HL-60/S4 treated with retinoic acid at 250 ng/mL for 4 days and 3 days (cell line): ENCODE results near the gene IQSEC1.

Experiments used
- in situ Hi-C: fragments of 300-500 bp; cut with MboI; formaldehyde crosslinking; loops from 2 replicates; pipeline ENCODE4 v1.7.0; 2022; ENCODE audit warnings: low sequenced_read_pairs

IQSEC1 gene

GRCh38 chr3:12946251-12946648, 127.0 kb downstream of the IQSEC1 start:
- in situ Hi-C loops, result no loop called here

GRCh38 chr3:12944849-12945248, 128.4 kb downstream of the IQSEC1 start:
- in situ Hi-C loops, result no loop called here

- in situ Hi-C loops, result no loop called here
Measured at GRCh38 chr3:12944413-12944812, 128.8 kb downstream of the IQSEC1 start.

- in situ Hi-C loops, result no loop called here
Measured at GRCh38 chr3:12943124-12944021, 129.9 kb downstream of the IQSEC1 start.

DNA sequence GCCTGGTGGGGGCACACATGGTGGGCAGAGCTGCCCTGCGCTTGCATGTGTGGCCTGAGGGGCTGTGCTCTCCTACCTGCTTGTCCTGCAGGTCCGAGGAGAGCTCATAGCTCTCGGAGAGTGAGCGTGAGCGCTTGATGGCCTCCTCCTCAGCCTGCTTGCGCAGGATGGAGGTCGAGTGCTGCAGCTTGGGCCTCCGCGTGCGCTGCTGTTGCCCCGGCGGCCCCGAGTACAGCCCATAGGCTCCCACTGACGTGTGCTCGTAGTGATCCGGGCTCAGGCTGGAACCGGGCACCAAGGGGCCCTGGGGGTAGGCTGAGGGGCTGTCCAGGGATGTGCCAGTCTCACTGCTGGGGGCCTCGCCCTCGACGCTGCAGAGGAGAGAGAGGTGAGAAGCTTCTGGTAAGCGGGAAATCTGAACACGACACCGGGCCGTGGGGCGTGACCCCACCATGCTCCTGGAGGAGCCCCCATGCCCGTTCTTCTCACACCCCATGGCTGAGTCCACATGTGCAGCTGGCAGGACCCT, 131.7 kb downstream of the IQSEC1 start:
- in situ Hi-C loops, result no loop called here

- in situ Hi-C loops, result no loop called here
Measured at GRCh38 chr3:12940854-12941253, 132.4 kb downstream of the IQSEC1 start.

GRCh38 chr3:12939137-12939536, 134.1 kb downstream of the IQSEC1 start:
- in situ Hi-C loops, result no loop called here

DNA sequence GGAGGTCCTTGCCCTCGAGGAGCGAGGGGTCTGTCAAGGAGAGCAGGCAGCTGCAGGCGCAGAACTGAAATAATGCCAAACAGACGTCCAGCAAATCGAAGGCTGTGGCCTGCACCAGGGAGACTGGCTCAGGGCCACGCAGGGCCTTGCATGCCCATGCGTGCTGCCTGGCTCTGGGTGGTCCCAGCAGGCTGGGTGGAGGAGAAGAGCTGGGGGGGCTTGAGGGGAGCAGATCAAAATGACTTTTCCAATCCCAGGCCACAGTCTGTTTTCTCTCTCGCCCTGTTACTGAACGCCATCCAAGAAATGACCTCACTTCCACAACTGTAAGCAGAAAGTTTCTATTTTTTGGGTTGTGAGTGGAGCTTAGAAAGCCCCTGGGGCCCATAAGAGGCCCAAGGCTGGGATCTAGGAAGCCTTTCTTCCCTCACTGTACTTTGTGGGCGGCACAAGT, 134.9 kb downstream of the IQSEC1 start:
- in situ Hi-C loops, result no loop called here

GRCh38 chr3:12935861-12936830, 137.1 kb downstream of the IQSEC1 start:
- in situ Hi-C loops, result no loop called here

DNA sequence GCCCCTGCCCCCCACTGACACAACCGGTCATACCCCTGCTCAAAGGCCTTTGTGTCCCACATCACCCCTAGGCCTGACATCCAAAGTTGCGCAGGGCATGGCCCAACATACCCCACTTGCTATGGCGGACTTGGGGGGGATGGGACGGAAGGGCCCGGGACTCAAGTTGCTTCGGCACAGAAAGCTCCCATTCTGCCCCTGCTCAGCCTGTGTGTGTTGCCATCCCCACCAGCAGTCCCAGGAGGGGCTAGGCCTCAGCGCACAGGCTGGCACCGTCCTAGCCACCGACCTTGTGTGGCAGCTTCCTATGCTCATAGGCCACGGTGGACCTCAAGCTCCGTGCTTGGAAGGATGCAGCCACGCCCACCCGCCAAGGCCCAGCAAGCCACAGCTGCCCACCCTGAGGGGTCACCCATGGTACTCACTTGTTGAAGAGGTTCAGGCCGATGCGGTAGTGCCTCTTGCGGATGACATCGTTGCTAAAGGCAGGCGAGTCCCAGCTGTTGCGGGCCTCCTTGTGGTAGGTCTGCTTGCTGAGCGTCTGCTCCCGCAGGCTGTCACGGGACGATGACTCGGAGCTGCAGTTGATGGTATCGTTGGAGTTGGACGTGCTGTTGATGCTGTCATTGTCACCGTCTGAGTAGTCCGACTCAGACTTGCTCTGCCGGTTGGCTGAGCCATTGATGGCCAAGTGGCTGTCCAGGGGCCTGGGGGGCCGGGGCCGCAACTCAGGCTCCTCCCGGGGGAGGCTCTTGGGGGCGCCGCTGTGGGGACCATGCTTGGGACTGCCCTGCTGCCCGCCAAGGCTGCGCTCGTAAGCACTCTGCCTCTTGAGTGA, 138.0 kb downstream of the IQSEC1 start:
- in situ Hi-C loops, result no loop called here

GRCh38 chr3:12934431-12934830, 138.8 kb downstream of the IQSEC1 start:
- in situ Hi-C loops, result no loop called here

GRCh38 chr3:12933901-12934300, 139.3 kb downstream of the IQSEC1 start:
- in situ Hi-C loops, result no loop called here

DNA sequence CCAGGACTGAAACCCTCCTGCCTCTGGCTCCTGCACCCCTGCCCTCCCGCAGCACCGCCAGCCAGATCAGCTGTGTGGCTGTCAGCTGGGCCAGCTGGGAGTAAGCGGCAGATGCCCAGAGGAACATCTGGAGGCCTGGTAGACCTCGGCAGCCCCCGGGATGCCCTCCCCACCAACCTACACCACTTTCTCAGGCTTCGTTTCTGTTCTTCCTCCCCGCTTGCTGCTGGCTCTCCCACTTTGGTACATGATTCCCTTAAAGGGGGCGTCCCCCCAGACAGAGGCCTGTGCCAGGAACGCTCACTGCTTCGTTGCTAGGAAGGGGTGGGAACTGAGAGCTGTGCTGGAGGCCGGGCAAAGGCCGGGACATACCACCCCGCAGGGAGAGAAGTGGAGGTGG, 140.5 kb downstream of the IQSEC1 start:
- in situ Hi-C loops, result no loop called here

GRCh38 chr3:12932347-12932746, 140.9 kb downstream of the IQSEC1 start:
- in situ Hi-C loops, result no loop called here

- in situ Hi-C loops, result no loop called here
Measured at GRCh38 chr3:12931273-12931905, 141.8 kb downstream of the IQSEC1 start.

GRCh38 chr3:12929801-12930200, 143.4 kb downstream of the IQSEC1 start:
- in situ Hi-C loops, result no loop called here

GRCh38 chr3:12926660-12927059, 146.6 kb downstream of the IQSEC1 start:
- in situ Hi-C loops, result no loop called here

GRCh38 chr3:12925648-12926047, 147.6 kb downstream of the IQSEC1 start:
- in situ Hi-C loops, result no loop called here

DNA sequence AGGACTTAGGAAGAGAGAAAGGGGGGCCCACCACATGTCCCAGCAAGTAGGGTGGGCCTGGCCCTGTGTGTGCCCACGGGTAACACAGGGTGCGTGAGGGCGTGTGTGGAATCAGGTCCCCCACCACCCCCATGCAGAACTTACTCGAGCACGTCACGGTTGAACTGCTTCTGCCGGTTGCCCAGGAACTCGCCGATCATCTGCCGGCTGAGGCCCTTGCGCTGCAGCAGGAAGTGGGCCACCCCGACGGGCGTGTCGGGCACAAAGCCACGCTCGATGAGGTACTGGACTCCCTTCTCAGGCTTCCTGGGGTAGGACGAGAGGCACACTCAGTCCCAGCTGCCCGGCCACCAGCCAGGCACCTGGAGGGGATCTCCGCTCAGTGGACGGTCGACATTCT, 148.8 kb downstream of the IQSEC1 start:
- in situ Hi-C loops, result no loop called here

DNA sequence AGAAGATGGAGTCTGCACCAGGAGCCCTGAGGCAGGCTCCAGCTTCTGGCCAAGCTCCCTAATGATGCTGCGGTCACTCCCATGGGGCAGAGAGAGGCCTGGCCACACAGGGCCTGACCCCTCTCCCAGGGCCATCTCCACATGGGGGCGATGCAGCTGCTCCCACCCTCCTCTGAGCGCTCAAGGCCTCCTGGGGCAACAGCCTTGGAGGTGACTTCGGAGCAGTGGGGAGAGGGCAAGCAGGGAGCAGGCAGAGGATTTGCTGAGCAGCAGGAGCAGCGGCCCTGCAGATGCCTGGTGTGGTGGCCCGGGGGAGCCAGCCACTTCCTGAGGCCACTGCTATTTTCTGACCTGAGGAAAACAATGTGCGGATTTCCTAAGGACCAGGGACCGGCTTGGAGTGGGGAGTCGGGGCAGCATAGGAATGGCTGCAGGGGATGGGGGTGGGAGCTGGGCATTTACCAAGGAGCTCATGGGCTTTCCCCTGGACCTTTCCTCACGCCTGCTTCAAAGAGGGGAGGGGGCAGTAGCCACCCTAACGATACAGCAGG, 150.3 kb downstream of the IQSEC1 start:
- in situ Hi-C loops, result no loop called here
